A549 (cell line): Measurements from ENCODE around the gene ELN.

Source experiments
- CEBPB ChIP-seq, 2 experiments: fragments of >200 bp in 1 of 2; sonication (Bioruptor Twin) in 1 of 2; formaldehyde crosslinking in 1 of 2; IDR thresholded peaks; 2 replicates each; pipeline ENCODE4 v1.6.1; 2012 to 2016
- ESRRA ChIP-seq: fragments of 150-350 bp; IDR thresholded peaks from 2 replicates; pipeline ENCODE4 v1.6.1; 2014; ENCODE audit warnings: mild to moderate bottlenecking, low read length, borderline replicate concordance
- MAFK ChIP-seq: fragments of 450-650 bp; IDR thresholded peaks from 2 replicates; pipeline ENCODE4 v1.6.1; 2014; ENCODE audit not compliant: partially characterized antibody
- MAX ChIP-seq: IDR thresholded peaks from 2 replicates; pipeline ENCODE4 v1.6.1; 2012
- MYC ChIP-seq: IDR thresholded peaks from 2 replicates; pipeline ENCODE4 v1.6.1; 2012; ENCODE audit warnings: mild to moderate bottlenecking, inconsistent platforms, low read length, improper control_type of control experiment, borderline replicate concordance
- POLR2A ChIP-seq: IDR thresholded peaks from 2 replicates; pipeline ENCODE4 v1.6.1; 2012; ENCODE audit warnings: mild to moderate bottlenecking, low read length
- RAD21 ChIP-seq, 2 experiments: fragments of >200 bp in 1 of 2; sonication (Bioruptor Twin) in 1 of 2; formaldehyde crosslinking in 1 of 2; IDR thresholded peaks in 1 of 2; conservative IDR thresholded peaks in 1 of 2; 2 replicates in 1 of 2; 3 replicates in 1 of 2; pipeline ENCODE4 v1.6.1; 2012 to 2018; ENCODE audit warnings: inconsistent platforms in 1 of 2
- REST ChIP-seq: fragments of 200-600 bp; sonication (generic); IDR thresholded peaks from 2 replicates; pipeline ENCODE4 v1.6.1; 2016; ENCODE audit warnings: antibody characterized with exemption, mild to moderate bottlenecking, moderate library complexity
- RFX5 ChIP-seq: fragments of 450-650 bp; IDR thresholded peaks from 2 replicates; pipeline ENCODE4 v1.7.1; 2014; ENCODE audit warnings: antibody characterized with exemption, mild to moderate bottlenecking, moderate library complexity
- ZSCAN20 ChIP-seq: fragments of 250-450 bp; sonication (Bioruptor Pico); IDR thresholded peaks from 2 replicates; pipeline ENCODE4 v1.8.0; 2022; ENCODE audit warnings: mild to moderate bottlenecking, moderate library complexity
- TF ChIP-seq, protein P1 (sequence below): fragments of >200 bp; sonication (Bioruptor Twin); formaldehyde crosslinking; IDR thresholded peaks from 3 replicates; pipeline ENCODE4 v1.5.1; 2016

GRCh38 chr7:74101061-74101681 is 73.2 kb downstream of the ELN start:
- TF ChIP-seq POLR2A (no peak), MYC (no peak), RFX5 (no peak), REST (no peak), ZSCAN20 (no peak), ESRRA (no peak), MAX (no peak), MAFK (no peak), CEBPB (IDR thresholded peaks at IDR 0.05) (no peak), RAD21 (conservative IDR thresholded peaks at IDR 0.05 in 1 of 2, IDR thresholded peaks at IDR 0.05 in 1 of 2) (no peak)
- TF ChIP-seq, protein P1, sequence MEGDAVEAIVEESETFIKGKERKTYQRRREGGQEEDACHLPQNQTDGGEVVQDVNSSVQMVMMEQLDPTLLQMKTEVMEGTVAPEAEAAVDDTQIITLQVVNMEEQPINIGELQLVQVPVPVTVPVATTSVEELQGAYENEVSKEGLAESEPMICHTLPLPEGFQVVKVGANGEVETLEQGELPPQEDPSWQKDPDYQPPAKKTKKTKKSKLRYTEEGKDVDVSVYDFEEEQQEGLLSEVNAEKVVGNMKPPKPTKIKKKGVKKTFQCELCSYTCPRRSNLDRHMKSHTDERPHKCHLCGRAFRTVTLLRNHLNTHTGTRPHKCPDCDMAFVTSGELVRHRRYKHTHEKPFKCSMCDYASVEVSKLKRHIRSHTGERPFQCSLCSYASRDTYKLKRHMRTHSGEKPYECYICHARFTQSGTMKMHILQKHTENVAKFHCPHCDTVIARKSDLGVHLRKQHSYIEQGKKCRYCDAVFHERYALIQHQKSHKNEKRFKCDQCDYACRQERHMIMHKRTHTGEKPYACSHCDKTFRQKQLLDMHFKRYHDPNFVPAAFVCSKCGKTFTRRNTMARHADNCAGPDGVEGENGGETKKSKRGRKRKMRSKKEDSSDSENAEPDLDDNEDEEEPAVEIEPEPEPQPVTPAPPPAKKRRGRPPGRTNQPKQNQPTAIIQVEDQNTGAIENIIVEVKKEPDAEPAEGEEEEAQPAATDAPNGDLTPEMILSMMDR: no peak
